Measurements from ENCODE around the gene MEGF6.
A peak's percentile ranks its signal among the peaks of the same experiment; 100 is the strongest.

The MEGF6 gene

GRCh38 chr1:3490046-3490745 is 121.1 kb downstream of the MEGF6 start:
- H3K4me3 ChIP-seq (replicated peaks in 1 of 2; ENCODE audit: low read depth in 2 of 2, low read length in 2 of 2), result no peak overlapping the region
- no peak for TF ChIP-seq CTCF (IDR thresholded peaks at IDR 0.05; ENCODE audit: low read depth, low read length)
- no peak for DNase-seq (ENCODE audit: low read depth in 2 of 2)

- H3K4me3 ChIP-seq (replicated peaks in 1 of 2; ENCODE audit: low read depth in 2 of 2, low read length in 2 of 2), result no peak overlapping the region
- TF ChIP-seq CTCF (IDR thresholded peaks at IDR 0.05; ENCODE audit: low read depth, low read length), result no peak
- no peak for DNase-seq (ENCODE audit: low read depth in 2 of 2)
These were observed 122.9 kb downstream of the MEGF6 start for GRCh38 chr1:3488432-3488831.

- no peak for DNase-seq (ENCODE audit: low read depth in 2 of 2)
- no peak for TF ChIP-seq CTCF (IDR thresholded peaks at IDR 0.05; ENCODE audit: low read depth, low read length)
- H3K4me3 ChIP-seq (replicated peaks in 1 of 2; ENCODE audit: low read depth in 2 of 2, low read length in 2 of 2), result no peak overlapping the region
These were observed 126.3 kb downstream of the MEGF6 start for GRCh38 chr1:3485016-3485415.

GRCh38 chr1:3483801-3484444 is 127.4 kb downstream of the MEGF6 start:
- H3K4me3 ChIP-seq (replicated peaks in 1 of 2; ENCODE audit: low read depth in 2 of 2, low read length in 2 of 2), result no peak overlapping the region

GRCh38 chr1:3483380-3483779 is 127.9 kb downstream of the MEGF6 start:
- no peak for TF ChIP-seq CTCF (IDR thresholded peaks at IDR 0.05; ENCODE audit: low read depth, low read length)

More at GRCh38 chr1:3483801-3484444, 127.4 kb downstream of the MEGF6 start:
- peak; percentile 94 for TF ChIP-seq CTCF (IDR thresholded peaks at IDR 0.05; ENCODE audit: low read depth, low read length)
- peak; percentile 28 to 32 for DNase-seq (ENCODE audit: low read depth in 2 of 2)

GRCh38 chr1:3482378-3482849 is 128.9 kb downstream of the MEGF6 start:
- TF ChIP-seq CTCF (IDR thresholded peaks at IDR 0.05; ENCODE audit: low read depth, low read length), result no peak
- no peak for DNase-seq (ENCODE audit: low read depth in 2 of 2)
- H3K4me3 ChIP-seq (replicated peaks in 1 of 2; ENCODE audit: low read depth in 2 of 2, low read length in 2 of 2), result no peak overlapping the region

More at GRCh38 chr1:3483380-3483779, 127.9 kb downstream of the MEGF6 start:
- DNase-seq (ENCODE audit: low read depth in 2 of 2), result no peak
- H3K4me3 ChIP-seq (replicated peaks in 1 of 2; ENCODE audit: low read depth in 2 of 2, low read length in 2 of 2), result no peak overlapping the region
